Muscle of arm (tissue), 12 donors: ENCODE data around the gene KLHL5. TPM values are rescaled to one million over a fixed set of nuclear protein-coding genes. Genes with fewer than 3 reads are reported as not detected.
A peak's percentile ranks its signal among the peaks of the same experiment; 100 is the strongest.
"Not testable (repeated sequence)": the region's sequence is repeated elsewhere in the genome, so short reads cannot be mapped to it uniquely, and the experiment has no call there.

Source experiments
- DNase-seq: peaks from one replicate; pipeline ENCODE4 v3.0.0-alpha.2; 2013
- polyA plus RNA-seq, 12 donors: library from polyadenylated mRNA; unstranded; fragments of 120-200 nt; gene quantifications; one replicate each; pipeline ENCODE4 v1.2.1, GENCODE V29; 2013; ENCODE audit not compliant: insufficient read length in 12 of 12

Gene KLHL5
- polyA plus RNA-seq, 12 donors: 10.8 to 22.6 (median 20.3) TPM; not detected in 1

DNA sequence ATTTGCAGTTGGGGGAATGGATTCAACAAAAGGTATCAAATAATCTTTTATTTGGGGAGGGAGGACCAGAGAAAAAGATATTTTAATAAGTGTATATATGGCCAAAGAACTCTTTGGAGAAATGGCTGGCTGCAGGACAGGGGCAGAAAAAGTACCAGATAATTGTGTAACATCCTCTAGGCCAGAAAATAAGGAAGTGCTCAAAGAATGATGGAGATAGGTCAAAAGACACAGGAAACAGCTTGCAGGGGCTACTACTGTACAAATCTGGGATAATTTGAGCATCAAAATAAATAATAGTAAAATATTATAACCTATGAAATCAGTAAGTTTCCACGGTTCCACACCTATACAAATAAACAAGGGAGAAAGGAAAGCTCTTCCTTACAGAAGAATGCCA is 34.8 kb downstream of the KLHL5 start:
- no peak for DNase-seq

DNA sequence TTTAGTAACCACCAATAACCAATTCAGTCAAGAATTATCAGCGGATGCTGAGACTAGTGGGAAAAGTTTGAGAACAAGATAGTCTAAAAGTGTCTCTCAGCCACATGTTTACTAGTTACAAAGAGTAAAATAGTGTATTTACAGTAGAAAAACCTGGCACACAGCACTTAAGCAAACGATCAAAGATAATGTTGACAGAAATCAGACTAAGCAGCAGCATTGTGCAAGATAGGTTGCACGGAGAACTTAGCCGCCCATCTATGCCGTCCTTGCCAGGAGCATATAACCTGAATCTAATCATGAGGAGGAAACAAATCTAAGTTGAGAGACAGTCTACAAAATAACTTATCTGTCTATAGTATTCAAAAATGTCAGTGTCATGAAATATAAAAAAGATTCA is 35.3 kb downstream of the KLHL5 start:
- DNase-seq: no peak

- DNase-seq: no peak
Observed at GRCh38 chr4:39102297-39102696, 40.3 kb downstream of the KLHL5 start.

- DNase-seq: no peak
Observed at GRCh38 chr4:39103291-39103690, 41.3 kb downstream of the KLHL5 start.

DNA sequence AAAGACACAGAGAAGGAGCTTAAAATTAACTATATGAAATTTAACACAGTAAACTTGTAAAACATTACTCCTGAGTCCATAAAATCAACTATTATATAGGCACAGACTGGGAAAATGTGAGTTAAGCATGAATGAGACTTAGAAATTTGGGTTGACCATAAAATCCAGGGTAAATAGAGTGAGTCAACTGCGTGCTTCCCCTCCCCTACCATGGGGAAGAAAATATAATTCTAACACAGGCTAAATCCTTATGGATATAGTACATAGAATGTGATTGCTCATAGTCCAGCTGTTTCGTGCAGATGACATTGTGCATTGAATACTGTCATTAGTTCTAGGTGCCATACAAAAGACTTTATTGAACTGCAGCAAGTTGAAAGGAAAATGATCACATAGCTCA is 42.2 kb downstream of the KLHL5 start:
- no peak for DNase-seq

- no peak for DNase-seq
Observed at GRCh38 chr4:39106011-39106410, 44.0 kb downstream of the KLHL5 start.

DNA sequence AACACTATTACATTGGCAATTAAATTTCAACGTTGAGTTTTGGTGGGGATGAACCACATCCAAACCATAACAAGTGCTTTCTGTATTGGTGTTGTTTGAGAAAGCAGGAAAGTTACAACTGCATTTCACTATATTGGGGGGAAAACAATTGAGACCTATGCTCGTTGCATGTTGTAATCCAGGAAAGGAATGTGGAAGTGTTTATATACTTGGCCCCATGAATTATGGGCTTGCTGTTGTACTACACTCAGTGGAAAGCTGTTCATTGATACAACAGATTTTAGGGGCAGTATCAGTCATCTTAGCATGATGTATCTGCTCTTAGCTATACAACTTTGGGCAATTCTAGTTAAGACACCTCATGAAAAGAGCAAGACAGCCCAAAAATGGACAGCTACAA is 52.4 kb downstream of the KLHL5 start:
- no peak for DNase-seq

DNA sequence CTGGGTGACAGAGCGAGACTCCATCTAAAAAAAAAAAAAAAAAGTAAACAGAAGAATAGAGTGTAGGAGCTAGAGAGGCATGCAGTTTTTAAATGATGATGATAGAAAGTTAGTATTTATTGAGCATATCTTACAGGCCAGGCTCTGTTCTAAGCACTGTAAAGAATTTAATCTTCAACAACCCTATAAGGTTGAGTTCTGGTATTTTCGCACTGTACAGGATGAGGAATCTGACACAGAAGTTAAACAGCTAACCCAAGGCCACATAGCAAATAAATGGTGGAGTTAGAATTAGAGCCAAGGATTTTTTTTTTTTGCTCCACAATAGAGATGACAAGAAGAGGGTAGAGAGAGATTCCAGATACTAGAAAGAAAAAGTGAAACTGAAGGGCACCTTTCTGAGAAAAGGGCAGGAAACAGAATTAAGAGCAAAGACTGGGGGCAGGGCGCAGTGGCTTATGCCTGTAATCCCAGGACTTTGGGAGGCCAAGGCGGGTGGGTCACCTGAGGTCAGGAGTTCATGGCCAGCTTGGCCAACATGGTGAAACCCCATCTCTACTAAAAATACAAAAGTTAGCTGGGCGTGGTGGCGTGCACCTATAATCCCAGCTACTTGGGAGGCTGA is 56.1 kb downstream of the KLHL5 start:
- no peak for DNase-seq

- no peak for DNase-seq
Observed at GRCh38 chr4:39120418-39120817, 58.4 kb downstream of the KLHL5 start.

- DNase-seq: no peak
Observed at GRCh38 chr4:39124885-39125599, 63.0 kb downstream of the KLHL5 start.

- no peak for DNase-seq
Observed at GRCh38 chr4:39125600-39125985, 63.6 kb downstream of the KLHL5 start.

DNA sequence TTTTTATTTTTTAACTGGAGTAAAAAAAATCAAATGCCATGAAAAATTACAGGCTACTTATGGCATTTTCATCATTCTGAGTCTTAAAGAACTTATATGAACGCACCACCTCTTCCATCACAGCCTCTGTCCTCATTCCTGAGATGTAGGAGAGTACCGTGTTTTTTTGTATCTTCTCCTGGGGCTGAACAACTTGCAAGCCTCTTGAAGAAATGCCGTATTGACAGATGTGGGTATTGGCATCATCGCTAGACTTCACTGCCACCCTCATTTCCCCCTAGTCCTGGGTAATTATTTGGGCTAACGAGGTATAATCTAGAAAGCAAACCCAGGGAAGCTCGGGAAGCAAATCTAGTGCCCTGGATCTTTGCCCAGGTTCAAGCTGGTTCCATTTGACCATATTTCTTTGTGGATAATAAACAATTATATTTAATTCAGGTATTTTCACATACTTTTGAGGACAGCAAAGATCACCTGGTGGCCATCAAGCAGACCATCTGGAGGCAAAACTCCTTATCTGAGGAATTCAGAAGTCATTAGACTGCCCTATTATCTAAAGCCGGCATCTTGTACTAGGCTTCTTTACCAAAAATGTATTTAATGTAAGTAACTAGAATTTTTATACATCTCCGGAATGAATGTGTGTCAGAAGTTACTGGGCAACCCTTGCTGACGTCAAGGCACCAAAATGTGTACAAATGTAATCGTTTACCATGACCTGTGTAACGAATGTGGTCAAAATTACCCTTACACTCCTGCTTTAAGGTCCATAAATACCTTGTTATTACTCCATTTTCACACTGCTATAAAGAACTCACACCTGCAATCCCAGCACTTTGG is 64.4 kb downstream of the KLHL5 start:
- DNase-seq: no peak

- no peak for DNase-seq
Observed at GRCh38 chr4:39133623-39134022, 71.6 kb downstream of the KLHL5 start.

DNA sequence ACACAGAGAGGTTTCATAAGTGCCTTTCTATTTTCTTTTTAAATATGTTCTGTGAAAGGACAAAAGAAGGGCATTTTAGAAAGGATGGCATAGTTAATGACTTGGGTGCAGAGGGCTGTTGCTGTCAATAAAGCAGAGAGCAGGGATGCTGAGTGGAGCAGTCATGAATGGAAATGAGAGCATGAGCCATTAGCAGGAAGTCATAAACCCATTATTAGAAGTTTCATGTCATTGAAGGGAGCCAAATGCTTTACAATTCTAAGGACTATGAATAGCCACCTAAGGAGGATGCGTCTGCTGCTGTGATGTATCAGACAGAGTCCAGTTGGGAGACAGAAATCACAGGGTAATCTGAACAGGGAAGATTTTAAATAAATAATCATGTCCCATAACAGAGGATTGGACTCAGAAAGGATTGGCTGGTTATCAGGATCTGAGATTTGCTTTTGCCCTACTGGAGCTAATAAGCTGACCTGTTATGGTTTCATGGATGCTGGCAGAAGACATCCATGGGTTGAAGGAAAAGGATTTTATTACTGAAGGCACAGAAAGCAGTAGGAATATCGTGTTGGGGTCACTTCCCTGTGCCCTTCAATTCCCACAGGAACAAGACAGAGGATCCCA is 72.8 kb downstream of the KLHL5 start:
- peak; percentile 2 for DNase-seq

GRCh38 chr4:39138227-39138626 is 76.2 kb downstream of the KLHL5 start:
- DNase-seq: not testable (repeated sequence)

GRCh38 chr4:39146211-39146610 is 84.2 kb downstream of the KLHL5 start:
- peak; percentile 1 for DNase-seq

DNA sequence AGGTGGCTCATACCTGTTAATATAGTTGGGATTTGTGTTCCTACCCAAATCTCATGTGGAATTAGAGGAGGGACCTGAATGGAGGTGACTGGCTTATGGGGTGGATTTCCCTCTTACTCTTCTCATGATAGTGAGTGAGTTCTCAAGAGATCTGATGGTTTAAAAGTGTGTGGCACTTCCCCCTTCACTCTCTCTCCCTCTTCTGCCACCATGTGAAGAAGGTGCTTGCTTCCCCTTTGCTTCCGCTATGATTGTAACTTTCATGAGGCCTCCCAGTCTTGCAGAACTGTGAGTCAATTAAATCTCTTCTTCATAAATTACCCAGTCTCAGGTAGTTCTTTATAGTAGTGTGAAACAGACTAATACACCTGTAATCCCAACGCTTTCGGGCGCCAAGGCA is 92.0 kb downstream of the KLHL5 start:
- DNase-seq: no peak

DNA sequence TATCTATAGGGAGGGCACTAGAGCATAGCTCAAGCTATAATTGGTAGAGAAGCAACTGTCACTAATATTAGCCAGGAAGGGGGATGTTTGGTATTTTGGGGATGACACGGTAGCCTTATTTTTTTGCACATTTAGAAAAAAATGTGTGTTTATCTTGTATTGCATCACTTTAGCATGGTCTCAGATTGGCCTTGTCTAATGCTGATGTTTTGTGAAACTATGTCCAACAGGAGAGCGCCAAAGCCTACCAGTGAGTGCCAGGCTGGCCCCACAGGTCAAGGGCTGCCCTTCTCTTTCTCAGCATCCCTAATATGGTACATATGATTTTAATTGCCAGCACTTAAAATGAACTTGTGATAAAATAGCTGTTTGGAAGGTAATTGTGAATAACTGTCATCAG is 95.5 kb downstream of the KLHL5 start:
- DNase-seq: no peak

DNA sequence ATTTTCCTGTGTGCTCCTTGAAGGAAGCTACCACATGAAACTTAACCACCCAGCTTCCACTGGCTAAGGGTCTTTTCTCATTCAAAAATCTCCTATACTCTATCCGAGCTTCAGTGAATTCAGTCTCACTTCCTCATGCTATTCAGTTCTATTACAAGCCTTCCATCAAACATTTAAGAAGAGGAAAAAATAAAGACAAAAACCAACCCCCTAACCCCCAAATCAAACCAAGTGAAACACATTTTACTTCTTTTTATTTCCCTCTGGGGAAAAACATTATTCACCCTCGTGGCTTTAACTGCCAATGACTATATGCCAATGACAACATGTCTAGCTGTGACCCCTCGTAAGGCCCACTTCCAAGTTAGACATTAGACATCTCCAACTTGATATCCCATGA is 104.1 kb downstream of the KLHL5 start:
- no peak for DNase-seq

- no peak for DNase-seq
Observed at GRCh38 chr4:39166669-39167068, 104.6 kb downstream of the KLHL5 start.

DNA sequence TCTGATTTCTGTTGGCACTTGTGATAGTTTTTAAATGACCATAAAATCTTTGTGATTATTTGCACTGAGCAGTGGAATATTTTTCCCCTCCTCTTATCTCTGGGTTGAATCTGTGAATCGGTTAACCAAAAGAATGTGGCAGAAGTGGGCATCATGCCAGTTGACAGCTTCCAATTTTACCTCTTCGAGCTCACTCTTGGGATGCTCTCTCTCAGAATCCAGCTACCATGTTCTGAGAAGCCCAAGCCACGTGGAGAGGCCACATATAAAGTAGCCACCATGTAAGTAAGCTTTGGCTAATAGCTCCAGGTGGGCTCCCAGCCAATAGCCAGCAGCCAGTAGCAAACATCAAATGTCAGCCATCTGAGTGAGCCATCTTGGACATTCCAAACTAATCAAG is 107.4 kb downstream of the KLHL5 start:
- no peak for DNase-seq

- no peak for DNase-seq
Observed at GRCh38 chr4:39170301-39170700, 108.3 kb downstream of the KLHL5 start.
